Stimulated activated CD4-positive, alpha-beta T cell treated with anti-CD3 and anti-CD28 coated beads, TNF-alpha, amount 100 ng/mL, for 48 hours (primary cell): ENCODE results near the gene TMIE.

Experiments used
- DNase-seq, 3 donors: peaks; one replicate each; pipeline ENCODE4 v3.0.0-alpha.2; 2020; ENCODE audit warnings: low read depth in 3 of 3

TMIE gene

GRCh38 chr3:46669191-46669999, 31.8 kb upstream of the TMIE start:
- DNase-seq: no peak

- DNase-seq: no peak
Observed at GRCh38 chr3:46670000-46670890, 30.9 kb upstream of the TMIE start.

GRCh38 chr3:46670891-46671427, 30.2 kb upstream of the TMIE start:
- no peak for DNase-seq

GRCh38 chr3:46671541-46672348, 29.4 kb upstream of the TMIE start:
- no peak for DNase-seq

- no peak for DNase-seq
Observed at GRCh38 chr3:46672349-46672695, 28.9 kb upstream of the TMIE start.

- no peak for DNase-seq
Observed at GRCh38 chr3:46673151-46674030, 27.8 kb upstream of the TMIE start.

- DNase-seq: no peak
Observed at GRCh38 chr3:46674031-46674845, 27.0 kb upstream of the TMIE start.

- no peak for DNase-seq
Observed at GRCh38 chr3:46675426-46675825, 25.8 kb upstream of the TMIE start.

- DNase-seq: no peak
Observed at GRCh38 chr3:46675843-46676567, 25.2 kb upstream of the TMIE start.

- DNase-seq: no peak
Observed at GRCh38 chr3:46676601-46677410, 24.4 kb upstream of the TMIE start.

GRCh38 chr3:46677411-46677726, 23.8 kb upstream of the TMIE start:
- DNase-seq: no peak

- DNase-seq: no peak
Observed at GRCh38 chr3:46678280-46678679, 22.9 kb upstream of the TMIE start.

- no peak for DNase-seq
Observed at GRCh38 chr3:46679681-46680080, 21.5 kb upstream of the TMIE start.

GRCh38 chr3:46680298-46680826, 20.8 kb upstream of the TMIE start:
- no peak for DNase-seq

GRCh38 chr3:46681387-46681786, 19.8 kb upstream of the TMIE start:
- no peak for DNase-seq

- DNase-seq: no peak
Observed at GRCh38 chr3:46681856-46682540, 19.2 kb upstream of the TMIE start.

GRCh38 chr3:46682974-46683373, 18.2 kb upstream of the TMIE start:
- DNase-seq: no peak

- no peak for DNase-seq
Observed at GRCh38 chr3:46684891-46685290, 16.3 kb upstream of the TMIE start.
